H1 (cell line): Measurements from ENCODE around the gene KLHDC4.
A peak's percentile ranks its signal among the peaks of the same experiment; 100 is the strongest.

Experiments
- CTCF ChIP-seq, 3 experiments: IDR thresholded peaks; 1 replicate in 2 of 3; 2 replicates in 1 of 3; pipeline versions ENCODE4 v1.5.1 to v1.6.1; 2011; ENCODE audit warnings: low read length in 3 of 3, mild to moderate bottlenecking in 3 of 3, inconsistent platforms in 2 of 3, low read depth in 1 of 3, moderate library complexity in 1 of 3; ENCODE audit not compliant: insufficient read depth in 1 of 3; ENCODE audit errors: control extremely low read depth in 1 of 3
- EGR1 ChIP-seq: IDR thresholded peaks from 2 replicates; pipeline ENCODE4 v1.6.1; 2011; ENCODE audit warnings: low read depth, low read length, borderline replicate concordance
- GTF2F1 ChIP-seq: IDR thresholded peaks from 2 replicates; pipeline ENCODE4 v1.6.1; 2012; ENCODE audit warnings: low read depth, low read length, improper control_type of control experiment, borderline replicate concordance
- MAFK ChIP-seq: IDR thresholded peaks from 2 replicates; pipeline ENCODE4 v1.6.1; 2012; ENCODE audit warnings: low read depth, mild to moderate bottlenecking, improper control_type of control experiment, low read length
- POLR2A ChIP-seq, 2 experiments: IDR thresholded peaks; 1 replicate in 1 of 2; 2 replicates in 1 of 2; pipeline ENCODE4 v1.6.1; 2011; ENCODE audit warnings: low read depth in 2 of 2, low read length in 2 of 2, mild to moderate bottlenecking in 2 of 2; ENCODE audit errors: control extremely low read depth in 1 of 2
- POLR2AphosphoS5 ChIP-seq: IDR thresholded peaks from 2 replicates; pipeline ENCODE4 v1.6.1; 2011; ENCODE audit warnings: low read depth, low read length
- RAD21 ChIP-seq, 2 experiments: IDR thresholded peaks in 1 of 2; conservative IDR thresholded peaks in 1 of 2; 2 replicates each; pipeline ENCODE4 v1.6.1; 2011; ENCODE audit warnings: low read depth in 2 of 2, low read length in 2 of 2, improper control_type of control experiment in 1 of 2, inconsistent platforms in 1 of 2, mild to moderate bottlenecking in 1 of 2, moderate library complexity in 1 of 2
- RFX5 ChIP-seq: IDR thresholded peaks from 2 replicates; pipeline ENCODE4 v1.6.1; 2011; ENCODE audit warnings: low read depth, low read length, improper control_type of control experiment, borderline replicate concordance
- SP4 ChIP-seq: IDR thresholded peaks from 2 replicates; pipeline ENCODE4 v1.6.1; 2012; ENCODE audit warnings: low read length, inconsistent platforms
- SUZ12 ChIP-seq: fragments of 200-600 bp; sonication (generic); IDR thresholded peaks from 2 replicates; pipeline ENCODE4 v1.6.1; 2012; ENCODE audit warnings: mild to moderate bottlenecking, inconsistent platforms, low read length, moderate library complexity, mixed read lengths
- TAF1 ChIP-seq: IDR thresholded peaks from 2 replicates; pipeline ENCODE4 v1.6.1; 2011; ENCODE audit warnings: mild to moderate bottlenecking, low read depth, low read length
- TBP ChIP-seq: IDR thresholded peaks from 2 replicates; pipeline ENCODE4 v1.6.1; 2011; ENCODE audit warnings: low read depth, low read length, improper control_type of control experiment
- ZNF274 ChIP-seq: IDR thresholded peaks from 2 replicates; pipeline ENCODE4 v1.7.0; 2012; ENCODE audit warnings: low read length, borderline replicate concordance; ENCODE audit errors: extremely low read depth

GRCh38 chr16:87744750-87745514 is 20.9 kb downstream of the KLHDC4 start:
- no peak for TF ChIP-seq SP4
- no peak for TF ChIP-seq TAF1
- TF ChIP-seq ZNF274, result no peak
- 0 out of 2 replicates have a peak, but pooled peaks have one; percentile 14 for TF ChIP-seq POLR2AphosphoS5
- TF ChIP-seq POLR2A (IDR thresholded peaks at IDR 0.05; ENCODE audit: control extremely low read depth in 1 of 2, low read depth in 2 of 2, low read length in 2 of 2), result no peak
- TF ChIP-seq CTCF (IDR thresholded peaks at IDR 0.05; ENCODE audit: control extremely low read depth in 1 of 3, insufficient read depth in 1 of 3, low read depth in 1 of 3, low read length in 3 of 3), result no peak
- TF ChIP-seq RAD21 (IDR thresholded peaks at IDR 0.05 in 1 of 2, conservative IDR thresholded peaks at IDR 0.05 in 1 of 2; ENCODE audit: low read depth in 2 of 2, low read length in 2 of 2), result no peak
- no peak for TF ChIP-seq GTF2F1
- TF ChIP-seq RFX5, result no peak
- TF ChIP-seq TBP, result no peak
- no peak for TF ChIP-seq SUZ12
- TF ChIP-seq MAFK, result no peak
- no peak for TF ChIP-seq EGR1
